NCI-H2107 treated with DMSO at 0.1 percent for 48 hours (cell line): Measurements from ENCODE around the gene SLC35A4.

Experiments used
- DNase-seq: peaks from one replicate; lab custom pipeline; 2025; ENCODE audit not compliant: unreplicated experiment; lab: John Stamatoyannopoulos, UW

The SLC35A4 gene, protein sequence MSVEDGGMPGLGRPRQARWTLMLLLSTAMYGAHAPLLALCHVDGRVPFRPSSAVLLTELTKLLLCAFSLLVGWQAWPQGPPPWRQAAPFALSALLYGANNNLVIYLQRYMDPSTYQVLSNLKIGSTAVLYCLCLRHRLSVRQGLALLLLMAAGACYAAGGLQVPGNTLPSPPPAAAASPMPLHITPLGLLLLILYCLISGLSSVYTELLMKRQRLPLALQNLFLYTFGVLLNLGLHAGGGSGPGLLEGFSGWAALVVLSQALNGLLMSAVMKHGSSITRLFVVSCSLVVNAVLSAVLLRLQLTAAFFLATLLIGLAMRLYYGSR

DNA sequence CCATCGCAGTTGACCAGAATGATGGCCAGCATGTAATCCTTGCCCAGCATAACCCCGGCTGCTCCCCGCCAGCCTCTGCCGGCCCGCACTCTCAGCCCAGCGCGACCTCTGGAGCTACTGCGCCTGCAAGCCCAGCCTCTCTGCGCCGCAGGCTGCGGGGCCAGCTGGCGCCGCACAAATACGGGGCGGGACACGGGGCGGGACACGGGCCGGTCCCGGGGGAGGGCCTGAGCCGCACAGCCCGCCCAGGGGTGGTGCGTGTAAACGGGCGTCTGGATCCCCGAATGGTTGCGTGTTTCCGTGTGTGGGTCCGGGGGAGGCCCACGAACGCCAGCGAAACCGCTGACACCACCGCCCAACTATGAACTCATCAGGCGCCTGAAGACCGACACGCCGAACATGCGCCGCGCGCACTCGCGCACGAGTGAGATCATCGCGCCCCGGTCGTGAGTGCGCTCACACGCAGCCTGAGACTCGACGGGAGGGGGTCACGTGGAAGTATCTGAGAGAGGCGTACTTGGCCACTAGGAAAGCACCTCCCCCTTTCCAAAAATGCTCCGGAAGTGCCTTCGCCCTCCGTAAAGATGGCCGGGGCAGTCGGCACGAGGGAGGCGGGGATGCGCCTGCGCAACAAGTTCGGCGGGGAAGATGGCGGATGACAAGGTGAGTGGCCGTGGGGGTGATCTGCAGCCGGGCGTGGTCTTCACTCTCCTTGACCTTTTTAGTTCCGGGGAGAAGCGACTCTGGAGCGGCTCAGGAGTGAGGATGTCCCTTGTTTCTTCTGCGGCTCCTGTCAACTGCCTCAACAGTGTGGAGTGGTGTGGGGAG is at the start of gene SLC35A4, which contains the start of gene APBB3:
Gene SLC35A4, plus strand, starts transcription at position 633 of the 828 bp plus-strand sequence. CDS start 2,342 bp downstream, outside the sequence.
Gene APBB3, minus strand, starts transcription at position 403 of the 828 bp plus-strand sequence. Its CDS starts 353 bp downstream, at position 50.
- DNase-seq: peak; percentile 80

DNA sequence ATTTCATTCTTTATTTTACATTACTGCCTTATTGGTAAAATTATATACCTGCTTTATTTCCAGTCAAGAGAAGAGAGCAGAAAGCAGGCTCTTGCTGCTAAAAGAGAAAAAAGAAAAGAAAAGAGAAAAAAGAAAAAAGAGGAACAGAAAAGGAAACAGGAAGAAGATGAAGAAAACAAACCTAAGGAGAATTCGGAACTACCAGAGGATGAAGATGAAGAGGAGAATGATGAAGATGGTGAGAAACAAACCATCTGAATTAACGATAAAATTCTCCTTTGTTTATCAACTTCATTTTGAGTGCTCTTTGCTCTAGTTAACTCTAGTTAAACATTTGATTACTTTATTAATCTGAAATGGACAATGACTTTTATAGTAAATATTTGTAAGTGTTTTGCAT is 40.6 kb upstream of the SLC35A4 start:
- DNase-seq: no peak

DNA sequence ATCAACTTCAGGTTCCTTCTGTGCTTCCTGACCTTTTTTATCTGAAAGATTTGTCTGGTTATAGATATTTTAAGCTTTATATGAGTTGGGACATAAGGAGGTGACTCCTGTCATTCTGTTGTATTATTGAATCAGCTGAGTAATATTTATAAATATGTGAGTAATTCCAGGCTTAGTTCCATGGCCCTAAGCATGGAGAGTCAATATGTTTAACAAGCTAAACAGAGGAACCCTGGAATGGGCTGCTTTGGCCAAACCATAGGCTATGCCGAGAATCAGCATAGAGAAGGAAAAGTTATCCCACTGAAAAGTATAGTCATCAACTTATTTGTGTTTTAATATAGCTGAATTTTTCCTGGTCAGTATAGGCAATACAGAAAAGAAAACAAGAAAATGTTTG is 24.4 kb upstream of the SLC35A4 start:
- no peak for DNase-seq

DNA sequence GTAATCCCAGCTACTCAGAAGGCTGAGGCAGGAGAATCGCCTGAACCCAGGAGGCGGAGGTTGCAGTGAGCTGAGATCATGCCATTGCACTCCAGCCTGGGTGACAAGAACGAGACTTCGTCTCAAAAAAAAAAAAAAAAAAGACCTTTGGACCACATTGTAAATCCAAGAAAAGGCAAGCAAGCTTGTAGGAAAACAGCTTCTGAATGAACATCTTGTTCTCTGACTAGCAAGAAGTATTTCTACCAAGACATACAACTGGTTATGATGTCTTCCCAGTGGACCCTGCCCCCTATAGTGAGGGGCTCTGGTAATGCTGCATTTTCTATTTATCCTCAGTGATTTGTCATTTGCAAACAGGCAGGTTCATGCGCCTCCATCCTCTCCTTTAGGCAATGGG is 21.7 kb upstream of the SLC35A4 start:
- DNase-seq: no peak

DNA sequence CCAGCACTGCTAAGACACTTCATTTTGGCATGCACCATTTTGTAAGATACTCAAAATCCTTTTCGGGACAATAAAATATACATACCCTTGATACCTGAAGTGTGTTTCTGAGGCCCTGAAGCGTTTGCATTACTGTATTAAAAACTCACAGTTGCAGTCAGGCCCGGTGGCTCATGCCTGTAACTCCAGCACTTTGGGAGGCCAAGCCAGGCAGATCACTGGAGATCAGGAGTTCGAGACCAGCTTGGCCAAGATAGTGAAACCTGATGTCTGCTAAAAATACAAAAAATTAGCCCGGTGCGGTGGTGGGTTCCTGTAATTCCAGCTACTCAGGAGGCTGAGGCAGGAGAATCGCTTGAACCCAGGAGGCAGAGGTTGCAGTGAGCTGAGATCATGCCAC is 19.6 kb upstream of the SLC35A4 start:
- no peak for DNase-seq

DNA sequence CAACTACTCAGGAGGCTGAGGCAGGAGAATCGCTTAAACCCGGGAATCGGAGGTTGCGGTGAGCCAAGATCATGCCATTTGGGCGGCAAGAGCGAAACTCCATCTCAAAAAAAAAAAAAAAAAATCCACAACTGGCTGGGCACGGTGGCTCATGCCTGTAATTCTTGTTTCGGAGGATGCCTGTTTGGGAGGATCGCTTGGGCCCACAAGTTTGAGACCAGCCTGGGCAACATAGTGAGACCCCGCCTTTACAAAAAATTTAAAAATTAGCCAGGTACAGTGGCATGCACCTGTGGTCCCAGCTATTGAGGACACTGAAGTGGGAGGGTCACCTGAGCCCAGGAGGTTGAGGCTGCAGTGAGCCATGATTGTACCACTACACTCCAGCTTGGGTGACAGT is 19.0 kb upstream of the SLC35A4 start:
- no peak for DNase-seq

DNA sequence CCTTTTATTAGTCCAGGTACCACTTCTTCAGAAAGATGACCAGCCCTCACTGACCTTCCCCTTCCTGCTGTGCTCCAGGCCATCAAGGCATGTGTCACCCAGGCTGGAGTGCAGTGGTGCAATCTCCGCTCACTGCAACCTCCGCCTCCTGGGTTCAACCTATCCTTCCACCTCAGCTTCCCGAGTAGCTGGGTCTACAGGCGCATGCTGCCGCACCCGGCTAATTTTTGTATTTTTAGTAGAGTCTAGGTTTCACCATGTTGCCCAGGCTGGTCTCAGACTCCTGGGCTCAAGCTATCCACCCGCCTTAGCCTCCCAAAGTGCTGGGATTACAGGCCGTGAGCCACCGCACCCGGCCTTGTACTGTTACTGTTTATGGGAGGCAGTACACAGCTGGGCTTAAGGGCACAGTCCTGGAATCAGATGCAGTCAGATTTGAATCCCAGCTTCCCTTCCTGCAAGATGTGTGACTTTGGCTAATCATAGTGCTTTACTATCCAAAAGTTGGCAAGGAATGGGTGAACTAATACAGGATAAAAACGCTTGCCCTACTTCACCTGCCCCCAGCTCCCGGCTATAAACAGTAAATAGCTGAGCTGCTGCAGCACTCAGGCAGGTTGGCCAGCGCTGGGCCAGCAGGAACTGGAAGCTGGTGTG is 17.6 kb upstream of the SLC35A4 start:
- DNase-seq: no peak

DNA sequence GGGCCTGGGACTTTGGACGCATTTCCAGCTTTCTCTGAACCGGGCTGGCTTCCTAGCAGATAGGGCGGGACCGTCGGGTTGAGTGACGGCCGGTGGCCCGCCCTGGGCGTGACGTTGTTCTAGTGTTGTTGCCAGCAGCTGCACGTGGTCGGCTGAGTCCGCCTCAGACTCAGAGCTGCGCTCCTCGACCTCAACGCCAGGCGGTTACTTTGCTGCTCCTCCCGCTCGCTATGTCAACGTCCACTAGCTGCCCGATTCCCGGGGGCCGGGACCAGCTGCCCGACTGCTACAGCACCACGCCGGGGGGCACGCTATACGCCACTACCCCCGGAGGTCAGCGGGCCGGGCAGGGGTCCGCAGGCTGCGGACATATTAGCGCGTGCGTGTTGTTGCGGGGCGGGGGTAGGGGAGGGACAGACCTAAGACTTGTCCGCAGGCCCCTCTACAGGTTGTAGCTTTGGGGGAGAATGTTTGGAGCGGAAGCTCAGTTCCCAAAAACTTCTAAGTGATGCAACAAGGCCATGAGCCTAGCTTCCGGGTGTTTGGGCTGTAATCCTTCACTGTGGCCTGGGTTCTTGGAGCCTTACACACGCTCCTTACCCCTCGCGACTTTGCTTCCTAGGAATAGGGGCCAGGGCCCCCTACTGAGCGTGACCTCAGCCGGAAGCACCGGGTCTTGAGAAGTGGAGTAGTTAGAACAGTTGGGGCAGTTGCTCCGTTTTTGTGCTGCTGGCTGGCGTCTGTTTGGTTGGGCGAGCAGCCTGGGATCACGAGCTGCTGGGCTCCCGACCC is 16.9 kb upstream of the SLC35A4 start, which contains the start of gene EIF4EBP3:
Gene EIF4EBP3, plus strand, starts transcription at position 155 of the 792 bp plus-strand sequence. Its CDS starts 76 bp downstream, at position 231.
- peak; percentile 65 for DNase-seq

DNA sequence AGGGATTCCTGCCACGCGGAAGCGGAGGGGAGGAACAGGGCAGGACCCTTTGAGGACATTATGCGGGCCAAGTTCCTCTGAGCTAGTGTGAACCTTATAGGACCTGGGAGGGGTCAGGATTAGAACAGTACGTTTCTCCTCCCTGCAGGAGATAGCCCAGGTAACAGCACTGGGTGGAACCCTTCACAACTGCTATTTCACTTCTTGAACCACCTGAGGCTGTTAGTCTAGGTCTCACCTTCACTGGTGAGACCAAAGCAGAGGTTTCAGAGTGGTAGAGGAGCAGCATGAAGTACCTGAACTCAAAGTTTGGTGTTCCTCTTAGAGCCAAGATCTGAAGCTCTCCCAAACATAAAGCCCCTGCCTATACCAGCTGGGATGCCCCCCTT is 16.3 kb upstream of the SLC35A4 start:
- no peak for DNase-seq

DNA sequence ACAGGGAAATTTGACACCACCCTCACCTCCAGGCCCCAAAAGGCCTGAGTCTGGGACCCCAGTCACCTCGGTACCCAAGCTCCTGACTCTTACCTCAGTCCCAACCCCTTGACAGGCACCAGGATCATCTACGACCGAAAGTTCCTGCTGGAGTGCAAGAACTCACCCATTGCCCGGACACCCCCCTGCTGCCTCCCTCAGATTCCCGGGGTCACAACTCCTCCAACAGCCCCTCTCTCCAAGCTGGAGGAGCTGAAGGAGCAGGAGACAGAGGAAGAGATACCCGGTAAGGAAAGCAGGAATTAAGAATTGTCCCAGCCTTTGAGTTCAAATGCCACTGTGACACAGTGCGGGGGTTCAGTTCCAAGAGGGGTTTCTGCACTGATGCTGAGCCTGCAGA is 15.8 kb upstream of the SLC35A4 start:
- DNase-seq: no peak

DNA sequence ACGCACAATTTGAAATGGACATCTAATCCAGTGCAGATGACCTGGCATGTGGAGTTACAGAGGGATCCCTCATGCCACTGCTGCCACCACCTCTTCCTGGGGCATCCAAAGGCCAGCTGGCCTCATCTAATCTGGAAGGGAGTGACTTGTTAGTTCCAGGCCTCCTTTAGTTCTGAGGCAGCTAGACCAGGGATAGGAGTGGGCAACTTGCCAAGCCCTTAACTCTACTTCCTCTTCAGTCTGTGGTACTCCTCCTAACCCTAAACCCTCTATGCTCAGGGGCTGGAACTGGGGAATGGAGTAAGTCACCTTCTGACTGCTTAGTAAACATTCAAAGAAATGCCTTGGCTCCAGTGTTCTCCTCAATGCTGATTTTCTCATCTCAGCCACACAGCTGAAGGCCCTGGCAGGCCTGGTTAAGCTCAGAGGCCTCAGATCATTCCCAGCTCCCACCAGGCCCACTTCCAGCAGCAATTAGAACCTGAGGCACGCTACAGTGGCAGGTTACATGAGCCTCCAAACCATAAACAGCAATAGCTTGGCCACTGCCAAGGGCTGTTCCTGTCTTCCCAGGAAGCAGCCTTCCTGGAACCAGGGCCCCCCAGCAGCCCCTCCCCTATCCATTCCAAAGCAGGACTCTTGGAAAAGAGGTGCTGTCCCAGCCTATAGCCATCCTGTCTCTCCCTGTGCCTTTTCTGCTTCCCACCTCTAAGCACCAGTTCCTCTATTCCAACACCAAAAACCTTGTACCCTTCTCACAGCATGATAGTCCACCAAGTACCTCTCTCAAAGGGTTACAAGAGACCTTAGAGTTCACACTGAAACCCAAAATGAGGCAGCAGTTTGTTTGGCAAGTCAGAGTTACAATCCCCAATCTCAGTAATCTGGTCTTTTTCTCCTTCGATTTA is 15.1 kb upstream of the SLC35A4 start:
- DNase-seq: no peak

DNA sequence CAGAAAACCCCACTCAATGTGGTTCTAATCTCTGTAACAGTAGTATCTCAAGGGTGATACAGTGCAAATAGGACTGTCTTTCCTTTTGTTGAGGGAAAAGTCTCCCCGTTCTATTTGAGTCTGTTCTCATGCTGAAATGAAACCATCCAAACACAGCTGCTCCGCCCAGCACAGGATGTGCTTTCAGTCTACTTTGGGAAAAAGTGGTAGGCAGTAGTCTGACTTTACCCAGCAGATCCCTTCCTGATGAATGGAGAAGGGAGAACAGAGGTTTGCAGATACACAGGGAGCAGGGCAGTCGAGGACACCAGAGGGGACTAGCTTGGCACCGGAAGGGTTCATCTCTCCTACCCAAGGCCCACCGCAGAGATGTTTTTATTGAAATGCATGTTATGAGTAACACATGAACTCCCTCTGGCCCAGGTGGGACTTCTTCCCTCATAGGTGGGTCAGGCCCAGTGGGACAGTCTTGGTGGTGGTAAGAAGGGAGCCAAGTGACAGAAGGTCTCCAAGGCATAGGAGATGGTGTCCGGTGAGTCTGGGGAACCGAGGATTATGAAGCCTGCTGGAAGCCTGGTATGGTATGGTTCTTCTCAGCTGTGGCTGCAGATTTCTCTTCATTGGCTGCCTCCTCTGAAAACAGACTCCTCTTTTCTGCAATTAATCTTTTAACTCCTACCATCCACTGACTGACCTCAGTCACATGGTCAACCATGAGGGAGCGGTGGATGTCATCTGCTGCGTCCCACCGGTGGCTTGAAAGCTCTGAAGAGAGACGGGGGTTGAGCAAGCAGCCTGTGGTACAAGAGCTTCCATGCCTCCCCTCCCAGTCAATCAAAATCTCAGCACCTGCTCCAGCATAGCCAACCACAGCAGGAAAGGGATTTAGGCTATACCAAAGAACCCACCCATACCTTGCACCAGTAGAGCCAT is 14.2 kb upstream of the SLC35A4 start:
- no peak for DNase-seq

DNA sequence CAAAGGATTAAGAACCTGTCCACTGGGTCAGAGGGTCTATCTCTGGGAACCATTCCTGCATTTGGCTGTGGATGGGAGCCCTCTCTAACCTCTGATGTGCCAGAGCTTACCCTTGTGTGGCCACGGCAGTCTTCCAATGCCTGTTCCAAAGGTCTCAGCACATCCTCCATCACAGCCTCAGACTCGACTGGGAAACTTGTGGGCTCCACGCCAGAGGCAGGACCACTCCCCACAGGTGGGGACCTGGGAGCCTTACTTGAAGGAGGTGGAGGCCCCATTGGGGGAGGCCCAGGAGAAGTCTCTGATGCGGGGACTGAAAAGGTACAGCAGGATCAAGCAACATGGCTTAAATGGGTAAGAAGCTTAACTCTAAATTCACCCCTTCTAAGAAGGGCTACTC is 12.8 kb upstream of the SLC35A4 start:
- no peak for DNase-seq

DNA sequence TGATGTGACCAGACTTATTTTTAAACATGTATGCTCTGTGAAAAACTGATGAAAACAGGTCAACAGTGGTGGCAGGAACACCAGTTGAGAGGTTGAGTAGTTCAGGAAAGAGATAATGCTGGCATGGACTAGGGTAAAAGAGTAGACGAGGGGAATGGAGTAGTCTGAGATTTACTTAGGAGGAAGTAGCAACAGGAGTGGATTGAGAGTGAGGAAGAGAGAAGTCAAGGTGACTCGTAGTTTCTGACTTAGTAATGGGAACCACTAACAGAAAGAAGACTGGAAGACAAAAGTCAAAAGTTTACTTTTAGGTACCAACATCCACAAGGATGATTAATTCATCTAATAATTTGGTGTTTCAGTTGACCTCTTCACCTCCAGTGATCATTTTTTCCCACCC is 11.0 kb upstream of the SLC35A4 start:
- no peak for DNase-seq

DNA sequence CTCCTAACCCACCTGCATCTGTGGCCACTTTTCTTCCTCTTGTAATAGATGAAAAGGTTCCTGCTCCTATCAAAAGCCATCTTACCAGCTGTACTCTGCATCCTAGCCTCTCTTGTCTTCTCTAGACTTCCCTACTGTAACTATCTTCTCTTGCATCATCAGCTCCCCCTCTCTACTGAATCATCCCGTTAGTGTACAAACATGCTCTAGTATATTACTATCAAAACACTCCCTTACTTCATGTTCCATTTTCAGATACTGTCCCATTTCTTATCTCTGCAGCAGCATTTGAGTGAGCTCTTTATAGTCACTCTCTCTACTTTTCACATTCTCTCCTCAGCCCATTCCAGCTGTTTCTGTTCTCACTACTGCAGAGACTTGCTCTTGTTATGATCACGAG is 10.2 kb upstream of the SLC35A4 start:
- DNase-seq: no peak

DNA sequence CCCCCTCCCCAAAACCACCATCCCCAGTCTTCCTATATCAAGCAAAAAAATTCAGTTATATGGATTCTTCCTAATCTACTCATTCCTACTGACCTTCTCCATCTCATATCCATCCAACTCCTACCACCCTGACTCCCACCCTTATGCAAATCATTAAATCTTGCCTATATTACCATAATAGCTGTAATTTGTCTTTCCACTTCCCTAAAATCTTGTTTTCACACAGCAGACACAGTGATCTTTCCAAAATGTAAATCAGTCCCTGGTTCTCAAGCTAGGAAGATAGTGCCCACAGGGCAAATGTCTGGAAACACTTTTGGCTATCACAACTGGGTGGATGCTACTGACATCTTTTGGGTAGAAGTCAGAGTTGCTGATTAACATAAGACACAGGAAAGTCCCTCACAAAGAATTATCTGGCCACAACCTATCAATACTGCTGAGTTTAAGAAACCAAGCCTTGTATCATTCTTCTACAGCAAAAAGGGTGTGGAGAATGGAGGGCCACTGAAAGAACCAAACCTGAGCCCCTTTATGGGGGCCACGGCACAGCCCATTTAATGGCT is 8.8 kb upstream of the SLC35A4 start:
- DNase-seq: no peak

DNA sequence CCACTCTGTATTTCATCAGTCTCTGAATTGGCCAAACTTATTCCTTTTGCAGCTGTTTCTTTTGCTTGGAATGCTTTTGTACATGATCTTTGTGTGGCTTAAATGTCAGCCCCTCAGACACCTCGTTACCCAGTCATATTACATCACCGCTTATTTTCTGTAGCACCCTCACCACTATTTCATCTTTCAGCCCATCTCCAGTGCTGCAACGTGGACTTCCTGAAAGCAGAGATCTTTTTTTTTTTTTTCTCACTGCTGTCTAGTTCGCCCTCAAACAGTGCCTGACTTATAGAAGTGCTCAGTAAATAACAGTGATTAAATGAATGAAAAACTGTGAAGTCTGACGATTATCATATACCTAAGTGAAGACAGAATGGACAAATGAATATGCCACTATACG is 8.2 kb upstream of the SLC35A4 start:
- DNase-seq: no peak

DNA sequence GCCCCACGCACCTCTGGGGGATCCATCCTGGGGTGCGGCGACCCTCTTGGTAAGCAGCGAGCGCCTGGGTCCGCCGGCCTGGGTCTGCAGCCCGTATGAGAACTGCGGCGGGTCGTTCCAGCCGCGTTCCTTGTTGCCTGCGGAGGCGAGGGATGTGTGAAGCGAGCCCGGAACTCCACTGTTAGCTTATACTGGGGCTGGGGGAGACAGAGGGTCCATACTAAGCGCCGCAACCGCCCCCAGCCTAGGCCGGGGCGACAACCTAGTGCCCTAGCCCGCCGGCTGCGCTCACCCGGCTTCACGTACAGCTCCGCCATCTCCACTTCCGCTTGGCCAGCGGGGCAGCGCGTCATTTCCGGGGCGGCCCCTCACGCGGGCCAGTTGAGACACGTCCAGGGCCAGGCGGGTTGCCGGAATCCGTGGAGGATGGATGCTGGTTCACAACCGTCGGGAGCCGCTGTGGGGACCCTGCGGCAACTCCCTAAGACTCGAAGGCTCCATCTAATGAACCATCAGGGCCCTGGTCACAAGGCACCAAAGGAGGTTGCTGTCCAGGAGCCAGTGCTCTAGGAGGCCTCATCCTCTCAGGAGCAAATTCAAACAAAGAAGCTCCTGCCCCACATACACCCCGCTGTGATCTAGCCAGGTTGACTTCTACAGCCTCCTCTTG is 7.4 kb upstream of the SLC35A4 start, which contains the start of gene SRA1:
Gene SRA1, minus strand, starts transcription at position 338 of the 670 bp plus-strand sequence. Its CDS starts 21 bp downstream, at position 317.
- DNase-seq: peak; percentile 50
